ENCODE measurements around the gene NPSR1.
A peak's percentile ranks its signal among the peaks of the same experiment; 100 is the strongest.
"Not testable (repeated sequence)": the region's sequence is repeated elsewhere in the genome, so short reads cannot be mapped to it uniquely, and the experiment has no call there.

NPSR1 gene

GRCh38 chr7:34849163-34849960 is 191.3 kb downstream of the NPSR1 start:
- TF ChIP-seq CTCF (conservative IDR thresholded peaks at IDR 0.05; ENCODE audit: low read depth, low read length): no peak
- no peak overlapping the region for H3K4me3 ChIP-seq (ENCODE audit: low read depth, low read length)
- peak; percentile 44 for DNase-seq (ENCODE audit: low read depth)

- no peak for TF ChIP-seq CTCF (conservative IDR thresholded peaks at IDR 0.05; ENCODE audit: low read depth, low read length)
- DNase-seq (ENCODE audit: low read depth): no peak
These were observed 192.0 kb downstream of the NPSR1 start for GRCh38 chr7:34849986-34850385.

GRCh38 chr7:34850681-34851080 is 192.7 kb downstream of the NPSR1 start:
- no peak overlapping the region for H3K4me3 ChIP-seq (ENCODE audit: low read depth, low read length)
- no peak for DNase-seq (ENCODE audit: low read depth)
- TF ChIP-seq CTCF (conservative IDR thresholded peaks at IDR 0.05; ENCODE audit: low read depth, low read length): no peak

More at GRCh38 chr7:34849986-34850385, 192.0 kb downstream of the NPSR1 start:
- no peak overlapping the region for H3K4me3 ChIP-seq (ENCODE audit: low read depth, low read length)

GRCh38 chr7:34851431-34851830 is 193.4 kb downstream of the NPSR1 start:
- H3K4me3 ChIP-seq (ENCODE audit: low read depth, low read length): no peak overlapping the region
- no peak for DNase-seq (ENCODE audit: low read depth)
- TF ChIP-seq CTCF (conservative IDR thresholded peaks at IDR 0.05; ENCODE audit: low read depth, low read length): no peak

GRCh38 chr7:34858444-34858843 is 200.4 kb downstream of the NPSR1 start:
- H3K4me3 ChIP-seq (ENCODE audit: low read depth, low read length); DNase-seq (ENCODE audit: low read depth): not testable (repeated sequence)

GRCh38 chr7:34859281-34859680 is 201.3 kb downstream of the NPSR1 start:
- H3K4me3 ChIP-seq (ENCODE audit: low read depth, low read length); DNase-seq (ENCODE audit: low read depth): not testable (repeated sequence)

GRCh38 chr7:34866222-34866621 is 208.2 kb downstream of the NPSR1 start:
- not testable (repeated sequence) for DNase-seq (ENCODE audit: low read depth); H3K4me3 ChIP-seq (ENCODE audit: low read depth, low read length)

- H3K4me3 ChIP-seq (ENCODE audit: low read depth, low read length); DNase-seq (ENCODE audit: low read depth): not testable (repeated sequence)
These were observed 209.3 kb downstream of the NPSR1 start for GRCh38 chr7:34867341-34867740.

GRCh38 chr7:34868602-34869001 is 210.6 kb downstream of the NPSR1 start:
- DNase-seq (ENCODE audit: low read depth); H3K4me3 ChIP-seq (ENCODE audit: low read depth, low read length): not testable (repeated sequence)

- no peak for DNase-seq (ENCODE audit: low read depth)
- TF ChIP-seq CTCF (conservative IDR thresholded peaks at IDR 0.05; ENCODE audit: low read depth, low read length): no peak
- no peak overlapping the region for H3K4me3 ChIP-seq (ENCODE audit: low read depth, low read length)
These were observed 211.0 kb downstream of the NPSR1 start for GRCh38 chr7:34869057-34869456.

GRCh38 chr7:34870041-34870440 is 212.0 kb downstream of the NPSR1 start:
- DNase-seq (ENCODE audit: low read depth); H3K4me3 ChIP-seq (ENCODE audit: low read depth, low read length): not testable (repeated sequence)

GRCh38 chr7:34874329-34874728 is 216.3 kb downstream of the NPSR1 start:
- not testable (repeated sequence) for DNase-seq (ENCODE audit: low read depth); H3K4me3 ChIP-seq (ENCODE audit: low read depth, low read length)

Data from choroid plexus epithelial cell (primary cell).